Measurements from ENCODE around the gene MAP2K5.

MAP2K5 gene

DNA sequence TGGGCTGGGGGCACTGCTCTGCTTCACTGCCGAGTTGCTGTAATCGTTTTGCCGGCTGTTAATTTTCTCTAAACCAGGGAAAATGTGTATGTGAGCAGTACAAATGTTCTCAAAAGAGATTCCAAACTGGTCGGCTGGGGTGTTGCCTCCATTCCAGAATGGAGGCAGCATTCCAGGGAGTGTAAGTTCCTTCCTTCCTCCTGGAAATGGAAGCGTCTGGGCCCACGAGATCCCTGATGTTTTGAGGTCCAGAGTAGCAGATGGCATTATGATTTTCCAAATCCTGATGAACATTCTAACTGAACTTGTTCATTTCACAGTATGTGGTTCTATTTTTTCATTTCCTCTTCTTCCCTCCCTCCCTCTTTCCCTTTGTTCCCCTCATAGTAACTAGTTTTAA is 218.4 kb downstream of the MAP2K5 start:
- DNase-seq (ENCODE audit: low spot score) = no peak

DNA sequence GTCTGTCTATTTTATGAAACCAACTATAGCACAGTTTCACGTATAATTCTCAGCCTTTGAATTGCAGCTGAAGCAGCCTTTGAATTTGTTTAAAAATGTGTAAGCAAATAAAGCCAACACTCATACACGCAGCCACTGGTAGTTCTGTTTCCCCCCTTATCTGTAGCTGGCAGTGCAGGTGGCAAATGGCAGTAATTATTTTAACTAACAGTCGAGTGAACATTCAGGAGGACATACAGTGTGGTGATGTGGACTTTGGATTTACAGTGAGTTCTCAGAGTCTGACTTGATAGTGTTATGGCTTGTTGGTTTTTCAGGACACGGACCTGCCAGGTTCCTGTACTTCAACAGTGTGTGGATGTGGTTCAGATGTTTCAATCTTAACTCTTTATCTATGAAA is 218.8 kb downstream of the MAP2K5 start:
- no peak for DNase-seq (ENCODE audit: low spot score)

DNA sequence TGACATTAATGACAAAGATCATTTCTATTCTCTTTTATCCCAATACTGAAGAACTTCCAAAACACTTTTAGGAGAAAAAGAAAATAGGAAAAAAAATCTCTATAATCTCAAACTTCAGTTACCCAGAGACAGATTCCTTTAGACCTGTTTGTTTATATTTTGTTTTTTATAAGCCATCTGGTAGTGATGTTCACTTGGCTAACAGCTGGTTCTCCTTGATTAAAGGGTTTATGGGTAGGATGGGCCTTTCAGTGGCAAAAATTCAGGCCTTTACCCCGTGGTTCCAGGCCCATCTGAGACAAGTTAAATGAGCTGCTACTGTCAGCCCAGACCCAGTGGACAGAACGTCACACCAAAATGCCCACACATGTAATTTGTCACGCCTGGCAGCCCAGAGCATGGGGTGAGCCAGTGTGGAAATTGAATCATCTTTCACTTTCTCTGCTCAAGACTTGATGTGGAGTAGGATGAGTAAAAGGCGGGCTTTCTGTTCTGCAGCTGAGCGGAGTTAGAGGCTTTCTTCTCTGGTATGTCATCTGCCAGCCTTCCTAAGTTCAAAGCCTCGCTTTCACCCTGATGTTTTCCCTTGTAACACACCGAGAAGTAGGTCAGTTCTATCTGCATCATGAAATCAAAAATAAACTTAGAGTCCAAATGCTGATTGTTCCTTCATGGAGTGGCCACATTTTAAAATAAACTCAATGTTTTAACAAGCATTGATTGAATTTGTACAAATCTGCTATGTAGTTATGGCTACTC is 220.3 kb downstream of the MAP2K5 start:
- DNase-seq (ENCODE audit: low spot score) = no peak

DNA sequence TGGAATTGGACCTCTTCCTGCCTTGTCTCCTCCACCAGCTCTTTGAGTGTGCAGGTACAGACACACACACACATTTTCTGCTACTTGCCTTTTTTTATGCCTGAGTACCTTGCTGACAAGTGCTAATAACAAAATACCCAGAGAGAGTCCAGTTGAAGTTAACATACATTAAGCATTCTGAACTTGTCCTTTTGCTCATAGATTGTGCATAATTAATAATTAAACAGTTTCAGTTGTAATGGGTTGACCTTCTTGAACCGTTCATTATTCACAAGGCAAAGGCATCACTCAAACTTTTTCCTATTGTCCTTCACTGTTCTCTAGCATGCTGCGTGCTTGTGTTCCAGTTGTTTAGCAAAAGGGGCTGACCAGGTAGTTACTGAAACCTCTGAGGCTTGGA is 223.2 kb downstream of the MAP2K5 start:
- no peak for DNase-seq (ENCODE audit: low spot score)

DNA sequence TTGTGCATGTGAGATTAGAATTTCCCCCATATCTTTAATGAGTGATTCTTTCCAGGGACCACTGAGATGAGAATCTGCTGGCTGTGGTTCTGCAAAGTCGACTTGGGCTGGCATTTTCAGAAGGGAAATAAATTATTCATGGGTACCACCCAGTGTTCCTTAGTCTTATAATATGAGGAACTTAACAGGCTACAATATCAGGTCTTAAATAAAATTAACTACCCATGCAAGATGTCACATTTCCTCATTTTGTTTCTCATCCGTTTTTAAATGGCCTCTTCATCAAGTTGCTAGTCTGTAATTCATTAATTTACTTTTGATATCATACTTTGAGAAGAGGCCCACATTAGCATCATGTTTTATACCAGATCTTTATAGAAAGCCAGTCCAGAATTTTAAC is 224.5 kb downstream of the MAP2K5 start:
- DNase-seq (ENCODE audit: low spot score) = no peak

DNA sequence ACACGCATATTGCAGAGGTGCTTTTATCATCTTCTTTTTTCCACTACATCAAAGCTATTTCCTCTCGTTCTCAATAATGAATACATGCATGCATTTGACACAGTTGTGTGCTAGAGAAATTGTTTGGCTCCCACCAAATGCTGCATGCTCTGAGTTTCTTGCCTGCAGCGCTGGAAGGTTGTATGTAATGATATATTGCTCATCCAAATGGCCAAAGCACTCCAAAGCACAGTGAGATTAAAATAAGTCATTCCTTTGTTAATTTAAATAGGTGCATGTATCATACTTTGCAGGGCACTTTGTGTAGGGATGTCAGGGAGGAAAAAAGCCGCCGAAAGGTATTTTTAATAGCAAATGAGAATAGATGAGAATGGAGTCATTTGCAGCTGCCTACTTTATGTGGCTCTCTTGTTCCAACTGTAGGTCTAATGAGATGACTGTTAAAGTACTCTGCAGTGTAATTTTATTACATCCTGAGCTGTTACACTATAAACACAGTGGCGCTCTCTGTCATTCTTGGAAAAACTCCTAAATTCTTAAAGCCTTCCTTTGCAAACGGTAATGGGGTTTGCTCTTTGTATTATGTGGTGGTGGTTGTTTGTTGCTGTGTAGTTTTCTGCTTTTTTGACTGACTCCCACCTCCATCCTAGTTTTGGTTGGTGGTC is 225.9 kb downstream of the MAP2K5 start:
- no peak for DNase-seq (ENCODE audit: low spot score)

GRCh38 chr15:67769497-67770357 is 227.2 kb downstream of the MAP2K5 start:
- DNase-seq (ENCODE audit: low spot score) = no peak

DNA sequence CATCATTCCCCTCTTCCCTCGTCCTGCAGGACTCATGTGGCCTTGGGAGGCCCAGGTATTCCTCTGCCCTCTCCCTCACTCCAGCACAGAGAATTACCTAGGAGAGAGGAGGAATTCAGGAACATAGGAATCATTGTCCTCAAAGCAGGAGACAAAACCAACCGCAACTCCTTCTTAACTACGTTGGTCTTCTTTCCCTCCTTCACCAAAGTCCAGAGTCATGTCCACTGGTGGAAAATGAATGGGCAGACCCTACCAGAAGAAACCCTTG is 227.8 kb downstream of the MAP2K5 start:
- no peak for DNase-seq (ENCODE audit: low spot score)

GRCh38 chr15:67771189-67771800 is 228.8 kb downstream of the MAP2K5 start:
- no peak for DNase-seq (ENCODE audit: low spot score)

GRCh38 chr15:67774626-67775025 is 232.1 kb downstream of the MAP2K5 start:
- no peak for DNase-seq (ENCODE audit: low spot score)

DNA sequence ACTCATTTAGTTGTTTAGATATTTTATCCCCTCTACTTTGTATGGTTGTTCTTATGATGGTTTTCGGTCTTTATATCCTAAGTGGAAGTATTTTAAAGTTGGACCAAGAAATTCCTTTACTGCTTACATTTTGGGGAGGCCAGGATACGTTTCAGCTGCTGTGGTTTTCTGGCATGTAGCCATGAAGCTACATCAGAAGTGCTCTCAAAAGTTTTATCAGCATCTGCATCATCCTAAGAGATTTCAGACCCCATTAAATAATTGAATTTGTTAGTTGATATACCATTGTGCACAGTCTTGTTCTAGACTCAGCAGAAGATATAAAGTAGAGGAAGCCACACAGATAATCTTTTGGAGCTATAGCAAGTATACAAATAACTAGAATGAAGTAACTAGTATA is 232.7 kb downstream of the MAP2K5 start:
- DNase-seq (ENCODE audit: low spot score) = no peak

DNA sequence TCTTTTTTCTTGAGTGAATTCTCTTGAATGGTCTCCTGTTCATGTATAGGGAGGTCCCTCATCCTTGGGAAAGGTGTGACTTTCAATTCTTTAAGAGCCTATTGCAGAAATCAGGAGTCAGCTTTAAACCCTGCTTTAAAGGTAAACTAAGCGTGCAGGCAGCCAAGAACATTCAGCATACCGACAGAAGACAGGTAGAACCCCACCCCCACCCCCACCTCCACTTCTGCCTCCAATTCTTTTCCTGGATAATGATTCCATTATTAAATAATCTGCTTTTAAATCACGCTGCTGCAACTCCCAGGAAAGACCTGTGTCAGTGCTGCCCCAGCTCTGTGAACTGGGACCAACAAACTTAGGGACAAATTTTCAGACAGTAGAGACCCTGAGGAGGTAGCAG is 233.5 kb downstream of the MAP2K5 start:
- no peak for DNase-seq (ENCODE audit: low spot score)

GRCh38 chr15:67776600-67776999 is 234.1 kb downstream of the MAP2K5 start:
- no peak for DNase-seq (ENCODE audit: low spot score)

GRCh38 chr15:67777071-67777470 is 234.6 kb downstream of the MAP2K5 start:
- DNase-seq (ENCODE audit: low spot score) = no peak

DNA sequence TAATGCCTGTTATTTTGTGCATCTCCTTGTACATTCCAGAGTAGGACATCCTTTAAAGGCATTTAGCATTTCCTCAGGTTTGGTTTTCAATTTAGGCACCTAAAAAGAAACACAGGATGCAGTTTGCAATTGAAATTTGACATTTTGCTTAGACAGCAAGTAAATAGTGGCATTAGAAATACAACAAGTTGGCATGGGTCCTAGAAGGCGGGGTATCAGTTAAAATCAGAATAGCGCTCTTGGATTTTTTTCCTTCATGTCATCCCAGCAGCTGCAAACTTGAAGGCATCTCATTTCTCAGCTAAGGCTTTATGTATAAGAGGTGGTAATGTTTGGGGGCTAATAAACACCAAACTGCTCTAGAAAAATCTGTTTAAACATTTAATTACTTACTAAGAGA is 235.3 kb downstream of the MAP2K5 start:
- DNase-seq (ENCODE audit: low spot score) = no peak

DNA sequence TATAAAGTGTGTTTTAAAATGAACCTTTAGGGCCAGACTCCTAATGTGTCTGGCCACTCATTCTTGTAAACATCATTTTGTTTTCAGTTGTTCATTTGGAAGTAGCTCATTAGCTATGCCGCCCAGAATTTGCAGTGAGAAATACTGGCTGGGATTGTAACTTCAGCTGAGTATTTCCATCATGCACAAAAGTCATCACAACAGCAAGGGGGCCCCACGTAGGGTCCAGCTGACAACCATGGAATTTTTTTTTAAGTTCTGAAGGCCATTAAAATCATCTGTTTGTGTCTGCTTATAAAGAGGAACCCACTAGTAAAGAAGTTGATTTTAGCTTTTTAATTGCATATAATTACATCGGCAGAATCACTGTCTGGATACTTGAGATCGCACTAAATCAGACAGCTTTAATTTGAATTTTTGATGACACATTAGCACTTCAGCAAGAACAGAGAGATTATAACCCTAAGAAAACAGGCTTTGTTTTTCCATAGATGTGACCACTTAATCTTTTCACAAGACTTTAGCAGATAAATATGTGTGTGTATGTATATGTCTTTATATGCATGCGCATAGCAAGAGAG is 236.6 kb downstream of the MAP2K5 start:
- DNase-seq (ENCODE audit: low spot score) = no peak

GRCh38 chr15:67779549-67780111 is 237.1 kb downstream of the MAP2K5 start:
- no peak for DNase-seq (ENCODE audit: low spot score)

- DNase-seq (ENCODE audit: low spot score) = no peak
These were observed 238.6 kb downstream of the MAP2K5 start for GRCh38 chr15:67781061-67781460.

GRCh38 chr15:67781907-67782690 is 239.6 kb downstream of the MAP2K5 start:
- DNase-seq (ENCODE audit: low spot score) = no peak

GRCh38 chr15:67782691-67782991 is 240.1 kb downstream of the MAP2K5 start:
- DNase-seq (ENCODE audit: low spot score) = no peak

DNA sequence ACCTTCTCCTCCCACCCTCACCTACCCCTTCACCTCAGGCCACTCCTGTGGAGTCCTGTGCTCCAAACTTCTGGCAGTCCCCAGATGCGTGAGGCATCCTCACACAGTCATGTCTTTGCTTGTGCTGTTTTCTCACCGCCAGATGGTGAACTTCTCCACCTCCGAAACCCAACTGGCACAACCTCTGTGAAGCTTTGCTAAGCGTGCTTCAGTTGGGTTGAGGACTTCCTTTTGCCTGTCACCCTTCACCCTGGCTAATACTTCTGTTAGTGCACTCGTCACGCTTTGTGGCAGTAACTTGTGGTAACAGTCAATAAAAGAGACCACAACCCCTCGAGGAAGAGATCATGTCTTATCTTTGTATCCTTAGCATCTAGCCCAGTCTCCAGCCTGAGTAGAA is 240.8 kb downstream of the MAP2K5 start:
- DNase-seq (ENCODE audit: low spot score) = no peak
